ENCODE data around the gene P4HA1. TPM values are rescaled to one million over a fixed set of nuclear protein-coding genes. Genes with fewer than 3 reads are reported as not detected.

P4HA1 gene
- total RNA-seq, 1 experiment from 2014 or later = 34.4 TPM

DNA sequence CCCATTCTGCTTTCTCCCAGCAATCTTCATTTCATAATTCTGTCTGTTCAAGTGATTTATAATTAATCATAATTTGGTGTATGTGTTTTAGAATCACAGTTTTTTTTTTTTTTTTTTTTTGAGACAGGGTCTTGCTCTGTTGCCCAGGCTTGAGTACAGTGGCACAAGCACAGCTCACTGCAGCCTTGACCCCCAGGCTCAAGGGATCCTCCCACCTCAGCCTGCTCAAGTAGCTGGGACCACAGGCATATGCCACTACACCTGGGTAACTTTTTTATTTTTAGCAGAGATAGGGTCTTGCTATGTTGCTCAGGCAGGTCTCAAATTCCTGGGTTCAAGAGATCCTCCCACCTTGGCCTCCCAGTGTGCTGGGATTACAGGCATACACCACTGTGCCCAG lies 92.8 kb downstream of the P4HA1 start:
- CTCF ChIA-PET = no interaction called here
- Mint-ChIP-seq H3K27ac (no peak overlapping the region), H3K4me3 (no peak overlapping the region), H3K9me3 (peaks cover 3% of the 10 kb centered on the region; the same call in 1 of the 2 replicates), H3K36me3 (peaks cover 25% of the 10 kb centered on the region), H3K27me3 (ENCODE audit: low read depth) (no peaks in the 10 kb centered on the region), H3K4me1 (no peaks in the 10 kb centered on the region)
- POLR2A ChIA-PET = no interaction called here
- TF ChIP-seq NR3C1 (CRISPR knock-in tag; conservative IDR thresholded peaks at IDR 0.05; ENCODE audit: low read depth) = no peak
- TF ChIP-seq ZNF121 (CRISPR knock-in tag; IDR thresholded peaks at IDR 0.05) = peak; percentile 81; the same call in 1 of the 2 replicates
- TF ChIP-seq TCF7 (CRISPR knock-in tag; IDR thresholded peaks at IDR 0.05; ENCODE audit: low read depth) = no peak
- no peak for ATAC-seq
- no peak for DNase-seq (ENCODE audit: low spot score)

DNA sequence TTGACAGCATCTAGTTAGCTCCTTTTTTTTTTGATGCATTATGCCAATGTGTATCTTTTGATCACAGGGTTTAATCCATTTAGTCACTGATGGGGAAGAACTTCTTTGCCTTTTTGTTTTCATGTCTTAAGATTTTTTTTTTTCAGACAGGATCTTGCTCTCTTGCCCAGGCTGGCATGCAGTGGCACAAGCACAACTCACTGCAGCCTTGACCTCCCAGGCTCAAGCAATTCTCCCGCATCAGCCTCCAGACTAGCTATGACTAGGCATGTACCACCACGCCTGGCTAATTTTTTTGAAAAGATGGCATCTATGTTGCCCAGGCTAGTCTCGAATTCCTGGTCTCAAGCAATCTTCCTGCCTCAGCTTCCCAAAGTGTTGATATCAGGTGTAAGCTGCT lies 95.7 kb downstream of the P4HA1 start:
- POLR2A ChIA-PET = interaction anchor here (0.6 kb wide), 1 partner anchor 20 kb away, joined by 6 read pairs; no protein-coding TSS in a partner anchor
- ATAC-seq (no peak), DNase-seq (ENCODE audit: low spot score) (no peak)
- H3K9me3 Mint-ChIP-seq = peaks cover 11% of the 10 kb centered on the region
- no peak overlapping the region for H3K4me3 Mint-ChIP-seq
- CTCF ChIA-PET = interaction anchor here (0.7 kb wide), 1 partner anchor 60 kb away, joined by 3 read pairs; no protein-coding TSS in a partner anchor
- H3K4me1 Mint-ChIP-seq = no peaks in the 10 kb centered on the region
- TF ChIP-seq ZNF121 (CRISPR knock-in tag; IDR thresholded peaks at IDR 0.05) = peak; percentile 35; the same call in 1 of the 2 replicates
- no peak for TF ChIP-seq GTF2I (CRISPR knock-in tag; conservative IDR thresholded peaks at IDR 0.05)
- no peaks in the 10 kb centered on the region for H3K27me3 Mint-ChIP-seq (ENCODE audit: low read depth)
- peaks cover 6% of the 10 kb centered on the region; the same call in 1 of the 2 replicates for H3K36me3 Mint-ChIP-seq
- H3K27ac Mint-ChIP-seq = no peak overlapping the region

DNA sequence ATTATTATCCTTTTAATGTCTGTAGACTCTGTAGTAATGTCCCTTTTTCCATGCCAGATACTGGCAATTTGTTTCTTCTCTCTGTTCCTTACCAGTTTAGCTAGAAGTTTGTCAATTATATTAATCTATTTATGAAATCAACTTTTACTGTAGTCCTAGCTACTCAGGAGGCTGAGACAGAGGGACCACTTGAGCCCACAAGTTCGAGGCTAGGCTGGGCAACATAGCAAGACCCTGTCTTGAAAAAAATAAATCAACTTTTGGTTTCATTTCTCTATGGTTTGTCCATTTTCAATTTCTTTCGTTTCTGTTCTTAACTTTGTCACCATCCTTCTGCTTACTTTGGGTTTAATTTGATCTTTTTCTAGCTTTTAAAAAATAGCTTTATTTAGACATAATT lies 99.6 kb downstream of the P4HA1 start:
- peaks cover 24% of the 10 kb centered on the region for H3K9me3 Mint-ChIP-seq
- 0 out of 2 replicates have a peak, but pooled peaks cover 2% of the 10 kb centered on the region for H3K27me3 Mint-ChIP-seq (ENCODE audit: low read depth)
- ChIA-PET POLR2A (no interaction called here), CTCF (interaction anchor here (1.2 kb wide), 1 partner anchor 64 kb away, joined by 3 read pairs; no protein-coding TSS in a partner anchor)
- no peak overlapping the region for H3K27ac Mint-ChIP-seq
- ATAC-seq = no peak
- H3K36me3 Mint-ChIP-seq = no peaks in the 10 kb centered on the region; the same call in 1 of the 2 replicates
- H3K4me1 Mint-ChIP-seq = no peaks in the 10 kb centered on the region
- no peak overlapping the region for H3K4me3 Mint-ChIP-seq
- no peak for DNase-seq (ENCODE audit: low spot score)
- TF ChIP-seq, protein P1, sequence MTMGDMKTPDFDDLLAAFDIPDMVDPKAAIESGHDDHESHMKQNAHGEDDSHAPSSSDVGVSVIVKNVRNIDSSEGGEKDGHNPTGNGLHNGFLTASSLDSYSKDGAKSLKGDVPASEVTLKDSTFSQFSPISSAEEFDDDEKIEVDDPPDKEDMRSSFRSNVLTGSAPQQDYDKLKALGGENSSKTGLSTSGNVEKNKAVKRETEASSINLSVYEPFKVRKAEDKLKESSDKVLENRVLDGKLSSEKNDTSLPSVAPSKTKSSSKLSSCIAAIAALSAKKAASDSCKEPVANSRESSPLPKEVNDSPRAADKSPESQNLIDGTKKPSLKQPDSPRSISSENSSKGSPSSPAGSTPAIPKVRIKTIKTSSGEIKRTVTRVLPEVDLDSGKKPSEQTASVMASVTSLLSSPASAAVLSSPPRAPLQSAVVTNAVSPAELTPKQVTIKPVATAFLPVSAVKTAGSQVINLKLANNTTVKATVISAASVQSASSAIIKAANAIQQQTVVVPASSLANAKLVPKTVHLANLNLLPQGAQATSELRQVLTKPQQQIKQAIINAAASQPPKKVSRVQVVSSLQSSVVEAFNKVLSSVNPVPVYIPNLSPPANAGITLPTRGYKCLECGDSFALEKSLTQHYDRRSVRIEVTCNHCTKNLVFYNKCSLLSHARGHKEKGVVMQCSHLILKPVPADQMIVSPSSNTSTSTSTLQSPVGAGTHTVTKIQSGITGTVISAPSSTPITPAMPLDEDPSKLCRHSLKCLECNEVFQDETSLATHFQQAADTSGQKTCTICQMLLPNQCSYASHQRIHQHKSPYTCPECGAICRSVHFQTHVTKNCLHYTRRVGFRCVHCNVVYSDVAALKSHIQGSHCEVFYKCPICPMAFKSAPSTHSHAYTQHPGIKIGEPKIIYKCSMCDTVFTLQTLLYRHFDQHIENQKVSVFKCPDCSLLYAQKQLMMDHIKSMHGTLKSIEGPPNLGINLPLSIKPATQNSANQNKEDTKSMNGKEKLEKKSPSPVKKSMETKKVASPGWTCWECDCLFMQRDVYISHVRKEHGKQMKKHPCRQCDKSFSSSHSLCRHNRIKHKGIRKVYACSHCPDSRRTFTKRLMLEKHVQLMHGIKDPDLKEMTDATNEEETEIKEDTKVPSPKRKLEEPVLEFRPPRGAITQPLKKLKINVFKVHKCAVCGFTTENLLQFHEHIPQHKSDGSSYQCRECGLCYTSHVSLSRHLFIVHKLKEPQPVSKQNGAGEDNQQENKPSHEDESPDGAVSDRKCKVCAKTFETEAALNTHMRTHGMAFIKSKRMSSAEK (CRISPR knock-in tag; IDR thresholded peaks at IDR 0.05; ENCODE audit: borderline replicate concordance) = no peak
- TF ChIP-seq RORB (CRISPR knock-in tag; IDR thresholded peaks at IDR 0.05) (no peak), ZNF219 (CRISPR knock-in tag; IDR thresholded peaks at IDR 0.05; ENCODE audit: borderline replicate concordance) (no peak), ZNF671 (CRISPR knock-in tag; IDR thresholded peaks at IDR 0.05) (no peak), FOXP1 (CRISPR knock-in tag; IDR thresholded peaks at IDR 0.05; ENCODE audit: borderline replicate concordance) (no peak)
- TF ChIP-seq, protein P2, sequence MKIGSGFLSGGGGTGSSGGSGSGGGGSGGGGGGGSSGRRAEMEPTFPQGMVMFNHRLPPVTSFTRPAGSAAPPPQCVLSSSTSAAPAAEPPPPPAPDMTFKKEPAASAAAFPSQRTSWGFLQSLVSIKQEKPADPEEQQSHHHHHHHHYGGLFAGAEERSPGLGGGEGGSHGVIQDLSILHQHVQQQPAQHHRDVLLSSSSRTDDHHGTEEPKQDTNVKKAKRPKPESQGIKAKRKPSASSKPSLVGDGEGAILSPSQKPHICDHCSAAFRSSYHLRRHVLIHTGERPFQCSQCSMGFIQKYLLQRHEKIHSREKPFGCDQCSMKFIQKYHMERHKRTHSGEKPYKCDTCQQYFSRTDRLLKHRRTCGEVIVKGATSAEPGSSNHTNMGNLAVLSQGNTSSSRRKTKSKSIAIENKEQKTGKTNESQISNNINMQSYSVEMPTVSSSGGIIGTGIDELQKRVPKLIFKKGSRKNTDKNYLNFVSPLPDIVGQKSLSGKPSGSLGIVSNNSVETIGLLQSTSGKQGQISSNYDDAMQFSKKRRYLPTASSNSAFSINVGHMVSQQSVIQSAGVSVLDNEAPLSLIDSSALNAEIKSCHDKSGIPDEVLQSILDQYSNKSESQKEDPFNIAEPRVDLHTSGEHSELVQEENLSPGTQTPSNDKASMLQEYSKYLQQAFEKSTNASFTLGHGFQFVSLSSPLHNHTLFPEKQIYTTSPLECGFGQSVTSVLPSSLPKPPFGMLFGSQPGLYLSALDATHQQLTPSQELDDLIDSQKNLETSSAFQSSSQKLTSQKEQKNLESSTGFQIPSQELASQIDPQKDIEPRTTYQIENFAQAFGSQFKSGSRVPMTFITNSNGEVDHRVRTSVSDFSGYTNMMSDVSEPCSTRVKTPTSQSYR (CRISPR knock-in tag; IDR thresholded peaks at IDR 0.05) = no peak
- TF ChIP-seq, protein P3, sequence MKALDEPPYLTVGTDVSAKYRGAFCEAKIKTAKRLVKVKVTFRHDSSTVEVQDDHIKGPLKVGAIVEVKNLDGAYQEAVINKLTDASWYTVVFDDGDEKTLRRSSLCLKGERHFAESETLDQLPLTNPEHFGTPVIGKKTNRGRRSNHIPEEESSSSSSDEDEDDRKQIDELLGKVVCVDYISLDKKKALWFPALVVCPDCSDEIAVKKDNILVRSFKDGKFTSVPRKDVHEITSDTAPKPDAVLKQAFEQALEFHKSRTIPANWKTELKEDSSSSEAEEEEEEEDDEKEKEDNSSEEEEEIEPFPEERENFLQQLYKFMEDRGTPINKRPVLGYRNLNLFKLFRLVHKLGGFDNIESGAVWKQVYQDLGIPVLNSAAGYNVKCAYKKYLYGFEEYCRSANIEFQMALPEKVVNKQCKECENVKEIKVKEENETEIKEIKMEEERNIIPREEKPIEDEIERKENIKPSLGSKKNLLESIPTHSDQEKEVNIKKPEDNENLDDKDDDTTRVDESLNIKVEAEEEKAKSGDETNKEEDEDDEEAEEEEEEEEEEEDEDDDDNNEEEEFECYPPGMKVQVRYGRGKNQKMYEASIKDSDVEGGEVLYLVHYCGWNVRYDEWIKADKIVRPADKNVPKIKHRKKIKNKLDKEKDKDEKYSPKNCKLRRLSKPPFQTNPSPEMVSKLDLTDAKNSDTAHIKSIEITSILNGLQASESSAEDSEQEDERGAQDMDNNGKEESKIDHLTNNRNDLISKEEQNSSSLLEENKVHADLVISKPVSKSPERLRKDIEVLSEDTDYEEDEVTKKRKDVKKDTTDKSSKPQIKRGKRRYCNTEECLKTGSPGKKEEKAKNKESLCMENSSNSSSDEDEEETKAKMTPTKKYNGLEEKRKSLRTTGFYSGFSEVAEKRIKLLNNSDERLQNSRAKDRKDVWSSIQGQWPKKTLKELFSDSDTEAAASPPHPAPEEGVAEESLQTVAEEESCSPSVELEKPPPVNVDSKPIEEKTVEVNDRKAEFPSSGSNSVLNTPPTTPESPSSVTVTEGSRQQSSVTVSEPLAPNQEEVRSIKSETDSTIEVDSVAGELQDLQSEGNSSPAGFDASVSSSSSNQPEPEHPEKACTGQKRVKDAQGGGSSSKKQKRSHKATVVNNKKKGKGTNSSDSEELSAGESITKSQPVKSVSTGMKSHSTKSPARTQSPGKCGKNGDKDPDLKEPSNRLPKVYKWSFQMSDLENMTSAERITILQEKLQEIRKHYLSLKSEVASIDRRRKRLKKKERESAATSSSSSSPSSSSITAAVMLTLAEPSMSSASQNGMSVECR (CRISPR knock-in tag; IDR thresholded peaks at IDR 0.05; ENCODE audit: borderline replicate concordance) = no peak
- TF ChIP-seq, protein P4, sequence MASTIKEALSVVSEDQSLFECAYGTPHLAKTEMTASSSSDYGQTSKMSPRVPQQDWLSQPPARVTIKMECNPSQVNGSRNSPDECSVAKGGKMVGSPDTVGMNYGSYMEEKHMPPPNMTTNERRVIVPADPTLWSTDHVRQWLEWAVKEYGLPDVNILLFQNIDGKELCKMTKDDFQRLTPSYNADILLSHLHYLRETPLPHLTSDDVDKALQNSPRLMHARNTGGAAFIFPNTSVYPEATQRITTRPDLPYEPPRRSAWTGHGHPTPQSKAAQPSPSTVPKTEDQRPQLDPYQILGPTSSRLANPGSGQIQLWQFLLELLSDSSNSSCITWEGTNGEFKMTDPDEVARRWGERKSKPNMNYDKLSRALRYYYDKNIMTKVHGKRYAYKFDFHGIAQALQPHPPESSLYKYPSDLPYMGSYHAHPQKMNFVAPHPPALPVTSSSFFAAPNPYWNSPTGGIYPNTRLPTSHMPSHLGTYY (CRISPR knock-in tag; IDR thresholded peaks at IDR 0.05) = no peak
- TF ChIP-seq, protein P5, sequence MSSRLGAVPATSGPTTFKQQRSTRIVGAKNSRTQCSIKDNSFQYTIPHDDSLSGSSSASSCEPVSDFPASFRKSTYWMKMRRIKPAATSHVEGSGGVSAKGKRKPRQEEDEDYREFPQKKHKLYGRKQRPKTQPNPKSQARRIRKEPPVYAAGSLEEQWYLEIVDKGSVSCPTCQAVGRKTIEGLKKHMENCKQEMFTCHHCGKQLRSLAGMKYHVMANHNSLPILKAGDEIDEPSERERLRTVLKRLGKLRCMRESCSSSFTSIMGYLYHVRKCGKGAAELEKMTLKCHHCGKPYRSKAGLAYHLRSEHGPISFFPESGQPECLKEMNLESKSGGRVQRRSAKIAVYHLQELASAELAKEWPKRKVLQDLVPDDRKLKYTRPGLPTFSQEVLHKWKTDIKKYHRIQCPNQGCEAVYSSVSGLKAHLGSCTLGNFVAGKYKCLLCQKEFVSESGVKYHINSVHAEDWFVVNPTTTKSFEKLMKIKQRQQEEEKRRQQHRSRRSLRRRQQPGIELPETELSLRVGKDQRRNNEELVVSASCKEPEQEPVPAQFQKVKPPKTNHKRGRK (CRISPR knock-in tag; IDR thresholded peaks at IDR 0.05; ENCODE audit: borderline replicate concordance) = no peak
- TF ChIP-seq, protein P6, sequence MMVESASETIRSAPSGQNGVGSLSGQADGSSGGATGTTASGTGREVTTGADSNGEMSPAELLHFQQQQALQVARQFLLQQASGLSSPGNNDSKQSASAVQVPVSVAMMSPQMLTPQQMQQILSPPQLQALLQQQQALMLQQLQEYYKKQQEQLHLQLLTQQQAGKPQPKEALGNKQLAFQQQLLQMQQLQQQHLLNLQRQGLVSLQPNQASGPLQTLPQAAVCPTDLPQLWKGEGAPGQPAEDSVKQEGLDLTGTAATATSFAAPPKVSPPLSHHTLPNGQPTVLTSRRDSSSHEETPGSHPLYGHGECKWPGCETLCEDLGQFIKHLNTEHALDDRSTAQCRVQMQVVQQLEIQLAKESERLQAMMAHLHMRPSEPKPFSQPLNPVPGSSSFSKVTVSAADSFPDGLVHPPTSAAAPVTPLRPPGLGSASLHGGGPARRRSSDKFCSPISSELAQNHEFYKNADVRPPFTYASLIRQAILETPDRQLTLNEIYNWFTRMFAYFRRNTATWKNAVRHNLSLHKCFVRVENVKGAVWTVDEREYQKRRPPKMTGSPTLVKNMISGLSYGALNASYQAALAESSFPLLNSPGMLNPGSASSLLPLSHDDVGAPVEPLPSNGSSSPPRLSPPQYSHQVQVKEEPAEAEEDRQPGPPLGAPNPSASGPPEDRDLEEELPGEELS (CRISPR knock-in tag; IDR thresholded peaks at IDR 0.05) = no peak

All from WTC11 (cell line).